ENCODE measurements around the gene NEMF.

GRCh38 chr14:49828640-49829039, 23.9 kb downstream of the NEMF start:
- no peak for TF ChIP-seq CTCF (IDR thresholded peaks at IDR 0.05 in 2 of 3, conservative IDR thresholded peaks at IDR 0.05 in 1 of 3; ENCODE audit: borderline replicate concordance in 1 of 3, insufficient read depth in 1 of 3, low read depth in 2 of 3, low read length in 2 of 3)
- TF ChIP-seq POLR2AphosphoS5 (IDR thresholded peaks at IDR 0.05; ENCODE audit: low read depth, low read length) = no peak
- no peak for TF ChIP-seq POLR2A (IDR thresholded peaks at IDR 0.05; ENCODE audit: borderline replicate concordance, extremely low read depth, insufficient read depth, insufficient read length)
- TF ChIP-seq SRF (IDR thresholded peaks at IDR 0.05; ENCODE audit: low read depth) = no peak
- TF ChIP-seq EZH2 (IDR thresholded peaks at IDR 0.05) = no peak
- TF ChIP-seq MAX (IDR thresholded peaks at IDR 0.05) = no peak
- TF ChIP-seq JUND (IDR thresholded peaks at IDR 0.05) = no peak
- TF ChIP-seq ZFX (IDR thresholded peaks at IDR 0.05) = no peak
- TF ChIP-seq EGR1 (IDR thresholded peaks at IDR 0.05; ENCODE audit: low read depth) = no peak
